Stimulated activated CD4-positive, alpha-beta T cell treated with anti-CD3 and anti-CD28 coated beads, Interleukin-12 subunit alpha, Interleukin-12 subunit beta, amount 100 ng/mL, for 4 hours (primary cell): ENCODE measurements around the gene C2orf69.
"Not testable (repeated sequence)": the region's sequence is repeated elsewhere in the genome, so short reads cannot be mapped to it uniquely, and the experiment has no call there.

Source experiments
- DNase-seq: peaks from one replicate; pipeline ENCODE4 v3.0.0-alpha.2; 2020

C2orf69 gene

GRCh38 chr2:199911052-199911876, at the start of gene C2orf69:
Gene C2orf69, plus strand, starts transcription at chr2:199911293. Its CDS starts 146 bp downstream, at chr2:199911439.
- DNase-seq, result peak; percentile 90

GRCh38 chr2:199862788-199863187, 48.3 kb upstream of the C2orf69 start:
- no peak for DNase-seq

- no peak for DNase-seq
Measured at GRCh38 chr2:199865905-199866304, 45.2 kb upstream of the C2orf69 start.

GRCh38 chr2:199868431-199869226, 42.5 kb upstream of the C2orf69 start:
- no peak for DNase-seq

- DNase-seq, result no peak
Measured at GRCh38 chr2:199869227-199869541, 41.9 kb upstream of the C2orf69 start.

- DNase-seq, result no peak
Measured at GRCh38 chr2:199869653-199870052, 41.4 kb upstream of the C2orf69 start.

- DNase-seq, result no peak
Measured at GRCh38 chr2:199870581-199870980, 40.5 kb upstream of the C2orf69 start.

- DNase-seq, result no peak
Measured at GRCh38 chr2:199874209-199874608, 36.9 kb upstream of the C2orf69 start.

- DNase-seq, result no peak
Measured at GRCh38 chr2:199875400-199875799, 35.7 kb upstream of the C2orf69 start.

- DNase-seq, result no peak
Measured at GRCh38 chr2:199882667-199883066, 28.4 kb upstream of the C2orf69 start.

- DNase-seq, result no peak
Measured at GRCh38 chr2:199883474-199884212, 27.4 kb upstream of the C2orf69 start.

- no peak for DNase-seq
Measured at GRCh38 chr2:199895406-199895805, 15.7 kb upstream of the C2orf69 start.

- no peak for DNase-seq
Measured at GRCh38 chr2:199896617-199897016, 14.5 kb upstream of the C2orf69 start.

GRCh38 chr2:199901942-199902341, 9.2 kb upstream of the C2orf69 start:
- DNase-seq, result no peak

- no peak for DNase-seq
Measured at GRCh38 chr2:199902486-199903110, 8.5 kb upstream of the C2orf69 start.

- no peak for DNase-seq
Measured at GRCh38 chr2:199903111-199903510, 8.0 kb upstream of the C2orf69 start.

GRCh38 chr2:199907008-199907714, 3.9 kb upstream of the C2orf69 start:
- no peak for DNase-seq

- no peak for DNase-seq
Measured at GRCh38 chr2:199910338-199911051, 598 bp upstream of the C2orf69 start.

GRCh38 chr2:199911877-199912161, 726 bp downstream of the C2orf69 start:
- no peak for DNase-seq

- not testable (repeated sequence) for DNase-seq
Measured at GRCh38 chr2:199912553-199913114, 1.5 kb downstream of the C2orf69 start.

GRCh38 chr2:199914372-199914958, 3.4 kb downstream of the C2orf69 start:
- DNase-seq, result no peak
